ENCODE results near the gene THADA.

Gene THADA

DNA sequence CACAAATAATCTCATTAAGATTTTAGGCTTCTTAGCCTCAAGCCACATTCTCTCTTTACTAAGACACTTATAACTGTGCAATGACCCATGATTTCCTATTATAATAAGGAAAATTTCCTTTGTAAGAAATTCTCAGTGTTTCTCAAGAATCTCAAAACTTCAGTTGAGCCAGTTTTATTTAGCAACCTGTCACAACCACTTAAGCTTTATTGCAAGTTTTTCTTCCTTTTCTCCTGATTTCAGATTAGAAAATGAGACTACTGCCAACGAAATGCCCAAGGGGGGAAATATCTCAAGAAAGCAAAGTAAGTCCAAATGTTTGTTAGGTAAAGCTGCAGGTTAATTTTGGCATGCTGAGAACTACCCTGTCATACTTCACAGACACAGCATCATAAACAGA is 178.5 kb downstream of the THADA start:
- H3K4me3 ChIP-seq (ENCODE audit: low read length), result no peak overlapping the region
- DNase-seq (ENCODE audit: low read depth), result no peak
- TF ChIP-seq, protein P1, sequence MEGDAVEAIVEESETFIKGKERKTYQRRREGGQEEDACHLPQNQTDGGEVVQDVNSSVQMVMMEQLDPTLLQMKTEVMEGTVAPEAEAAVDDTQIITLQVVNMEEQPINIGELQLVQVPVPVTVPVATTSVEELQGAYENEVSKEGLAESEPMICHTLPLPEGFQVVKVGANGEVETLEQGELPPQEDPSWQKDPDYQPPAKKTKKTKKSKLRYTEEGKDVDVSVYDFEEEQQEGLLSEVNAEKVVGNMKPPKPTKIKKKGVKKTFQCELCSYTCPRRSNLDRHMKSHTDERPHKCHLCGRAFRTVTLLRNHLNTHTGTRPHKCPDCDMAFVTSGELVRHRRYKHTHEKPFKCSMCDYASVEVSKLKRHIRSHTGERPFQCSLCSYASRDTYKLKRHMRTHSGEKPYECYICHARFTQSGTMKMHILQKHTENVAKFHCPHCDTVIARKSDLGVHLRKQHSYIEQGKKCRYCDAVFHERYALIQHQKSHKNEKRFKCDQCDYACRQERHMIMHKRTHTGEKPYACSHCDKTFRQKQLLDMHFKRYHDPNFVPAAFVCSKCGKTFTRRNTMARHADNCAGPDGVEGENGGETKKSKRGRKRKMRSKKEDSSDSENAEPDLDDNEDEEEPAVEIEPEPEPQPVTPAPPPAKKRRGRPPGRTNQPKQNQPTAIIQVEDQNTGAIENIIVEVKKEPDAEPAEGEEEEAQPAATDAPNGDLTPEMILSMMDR (conservative IDR thresholded peaks at IDR 0.05; ENCODE audit: low read length), result no peak

DNA sequence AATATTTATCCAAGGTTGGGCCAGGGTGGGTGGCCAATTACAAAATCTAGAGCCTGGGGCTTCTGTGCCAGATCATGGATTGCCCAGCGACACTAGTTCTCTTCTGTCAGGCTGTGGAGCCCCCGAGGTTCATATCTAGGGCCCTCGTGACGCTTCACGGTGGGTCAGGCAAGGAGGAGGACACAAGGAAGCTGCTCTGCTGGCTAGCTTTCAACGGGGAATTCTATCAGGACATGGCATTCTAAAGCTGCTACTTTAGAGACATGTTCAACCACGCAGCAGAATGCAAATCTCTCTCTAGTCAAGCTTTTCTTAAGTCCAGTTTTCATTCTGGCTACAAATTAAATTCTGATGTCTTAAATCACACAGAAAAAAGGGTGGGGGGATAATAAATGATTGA is 180.2 kb downstream of the THADA start:
- H3K4me3 ChIP-seq (ENCODE audit: low read length), result no peak overlapping the region
- TF ChIP-seq, protein P1 (conservative IDR thresholded peaks at IDR 0.05; ENCODE audit: low read length), result no peak
- no peak for DNase-seq (ENCODE audit: low read depth)

DNA sequence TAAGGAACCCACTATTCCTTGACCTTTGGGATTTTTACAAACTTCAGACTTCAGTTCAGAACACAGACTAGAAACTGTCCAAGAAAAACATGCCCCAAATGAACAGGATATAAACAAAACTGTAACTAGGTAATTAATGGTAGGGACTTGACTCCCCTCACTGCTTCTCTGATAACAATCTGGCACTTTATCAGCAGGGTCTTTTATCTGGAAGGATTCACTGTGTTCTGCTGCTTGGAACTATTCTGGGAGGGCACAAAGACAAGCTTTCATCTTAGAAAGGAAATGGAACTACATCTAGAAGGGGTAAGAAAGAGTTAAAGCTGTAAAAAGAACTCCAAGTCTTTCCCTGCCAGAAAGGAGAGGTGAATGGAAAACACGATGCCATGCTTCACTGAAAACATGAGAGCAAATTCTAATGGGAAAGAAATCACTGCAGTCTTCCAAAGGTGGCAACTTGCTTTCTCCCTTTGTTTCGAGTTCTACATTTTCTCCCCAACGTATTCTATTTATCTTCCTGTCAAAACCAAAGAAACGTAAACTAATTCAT is 181.2 kb downstream of the THADA start:
- TF ChIP-seq, protein P1 (conservative IDR thresholded peaks at IDR 0.05; ENCODE audit: low read length), result no peak
- no peak overlapping the region for H3K4me3 ChIP-seq (ENCODE audit: low read length)
- no peak for DNase-seq (ENCODE audit: low read depth)

DNA sequence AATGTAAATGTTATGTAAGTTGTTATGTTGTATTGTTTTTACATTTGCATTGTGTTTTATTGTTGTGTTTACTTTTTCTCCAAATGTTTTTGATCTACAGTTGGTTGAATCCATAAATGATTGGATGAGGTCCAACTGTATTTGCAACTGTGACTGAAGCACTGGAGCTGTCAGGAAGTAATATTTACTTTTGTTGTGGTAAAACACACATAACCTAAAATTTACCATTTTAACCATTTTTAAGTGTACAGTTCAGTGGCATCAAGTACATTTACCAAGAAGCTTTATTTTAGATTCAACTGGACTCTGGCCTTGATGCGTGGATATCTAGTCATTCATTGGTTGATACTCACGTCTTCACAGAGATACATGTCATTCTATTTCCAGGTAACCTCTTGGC is 181.8 kb downstream of the THADA start:
- H3K4me3 ChIP-seq (ENCODE audit: low read length), result no peak overlapping the region
- DNase-seq (ENCODE audit: low read depth), result no peak
- TF ChIP-seq, protein P1 (conservative IDR thresholded peaks at IDR 0.05; ENCODE audit: low read length), result no peak

DNA sequence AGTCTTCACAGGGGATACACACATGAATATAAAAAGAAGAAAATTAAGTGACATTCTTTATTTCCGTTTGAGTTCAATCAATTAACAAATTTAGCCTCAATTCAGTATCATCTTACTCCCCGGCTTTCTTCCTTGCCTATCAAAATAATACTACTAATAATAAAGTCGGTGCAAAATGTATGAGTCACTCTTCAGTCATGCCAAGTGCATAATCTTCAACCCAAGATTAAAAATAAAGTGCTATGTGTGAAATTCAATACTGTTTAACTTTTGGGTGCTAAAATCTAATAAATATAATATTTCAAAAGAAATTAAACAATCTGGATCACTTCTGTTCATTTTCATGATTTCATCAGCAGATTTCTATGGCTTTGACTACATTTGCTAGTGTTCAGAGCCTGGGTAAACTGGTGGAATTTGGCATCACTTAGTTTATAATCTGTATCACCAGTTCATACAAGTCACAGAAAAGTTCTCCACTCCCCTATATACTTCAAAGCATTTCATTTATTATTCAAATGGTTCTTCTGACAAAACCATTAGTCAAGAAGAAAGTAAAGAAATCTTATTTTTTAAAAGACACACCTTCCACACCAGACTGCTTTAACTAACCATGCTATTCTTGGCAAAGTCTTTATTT is 183.6 kb downstream of the THADA start:
- no peak for DNase-seq (ENCODE audit: low read depth)
- TF ChIP-seq, protein P1 (conservative IDR thresholded peaks at IDR 0.05; ENCODE audit: low read length), result no peak
- no peak overlapping the region for H3K4me3 ChIP-seq (ENCODE audit: low read length)

DNA sequence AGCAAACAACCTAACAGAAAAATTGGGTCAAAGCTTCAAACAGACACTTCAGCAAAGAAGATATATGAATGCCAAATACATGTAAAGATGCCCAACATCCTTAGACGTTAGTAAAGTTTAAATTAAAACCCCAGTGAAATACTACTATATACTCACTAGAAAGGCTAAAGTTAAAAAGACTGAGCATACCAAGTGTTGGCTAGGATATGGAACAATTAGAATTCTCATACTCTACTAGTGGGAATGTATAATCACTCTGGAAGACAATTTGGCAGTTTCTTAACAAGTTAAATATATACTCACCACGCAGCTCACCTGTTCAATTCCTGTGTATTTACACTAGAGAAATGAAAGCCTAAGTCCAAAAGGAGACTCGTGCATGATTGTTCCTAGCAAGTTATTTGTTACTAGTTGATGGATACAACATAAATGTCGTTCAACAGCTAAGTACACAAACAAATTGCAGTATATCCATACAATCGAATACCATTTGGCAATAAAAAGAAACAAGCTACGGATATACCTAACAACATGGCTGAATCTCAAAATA is 185.7 kb downstream of the THADA start:
- TF ChIP-seq, protein P1 (conservative IDR thresholded peaks at IDR 0.05; ENCODE audit: low read length), result no peak
- no peak for DNase-seq (ENCODE audit: low read depth)
- no peak overlapping the region for H3K4me3 ChIP-seq (ENCODE audit: low read length)

All from AG10803 (cell line).